GM23338 (cell line): Measurements from ENCODE around the gene NLGN1. TPM values are rescaled to one million over a fixed set of nuclear protein-coding genes. Genes with fewer than 3 reads are reported as not detected.

Source experiments
- ATAC-seq: fragments of 200-7000 bp; cut with Tn5 transposase; 3 replicates; pipeline ENCODE4 v1.9.1; 2020
- DNase-seq: peaks from one replicate; pipeline ENCODE4 v3.0.0-alpha.2; 2015; ENCODE audit warnings: low spot score
- H2AFZ ChIP-seq: fragments of 200-600 bp; sonication (generic); 2 replicates; pipeline ENCODE4 v1.8.0; 2016; ENCODE audit warnings: antibody characterized with exemption, mild to moderate bottlenecking, moderate library complexity
- H3F3A ChIP-seq: fragments of 200-600 bp; sonication (generic); replicated peaks from 2 replicates; pipeline ENCODE4 v1.8.0; 2017; ENCODE audit warnings: antibody characterized with exemption, mixed run types, low read depth
- H3K27ac ChIP-seq: fragments of 200-600 bp; sonication (generic); 2 replicates; pipeline ENCODE4 v1.6.1; 2016; ENCODE audit warnings: low read depth
- H3K27me3 ChIP-seq: fragments of 200-600 bp; sonication (generic); 2 replicates; pipeline ENCODE4 v1.8.0; 2016; ENCODE audit warnings: mild to moderate bottlenecking, mixed run types, moderate library complexity; ENCODE audit not compliant: insufficient read depth
- H3K36me3 ChIP-seq: fragments of 200-600 bp; sonication (generic); 2 replicates; pipeline ENCODE4 v1.8.0; 2016; ENCODE audit warnings: mild to moderate bottlenecking; ENCODE audit not compliant: insufficient read depth
- H3K4me1 ChIP-seq: fragments of 200-600 bp; sonication (generic); 2 replicates; pipeline ENCODE4 v1.8.0; 2016; ENCODE audit warnings: mild to moderate bottlenecking, moderate library complexity; ENCODE audit not compliant: insufficient read depth
- H3K4me2 ChIP-seq: fragments of 200-600 bp; sonication (generic); 2 replicates; pipeline ENCODE4 v1.7.1; 2017; ENCODE audit warnings: mixed run types
- H3K4me3 ChIP-seq: fragments of 200-600 bp; sonication (generic); 2 replicates; pipeline ENCODE4 v1.6.1; 2016; ENCODE audit warnings: mixed run types
- H3K79me2 ChIP-seq: fragments of 200-600 bp; sonication (generic); replicated peaks from 2 replicates; pipeline ENCODE4 v1.8.0; 2017; ENCODE audit warnings: mild to moderate bottlenecking; ENCODE audit not compliant: insufficient read depth
- H3K9me2 ChIP-seq: fragments of 200-600 bp; sonication (generic); 2 replicates; pipeline ENCODE4 v1.8.0; 2017; ENCODE audit not compliant: insufficient read depth
- H4K20me1 ChIP-seq: fragments of 200-600 bp; sonication (generic); replicated peaks from 2 replicates; pipeline ENCODE4 v1.8.0; 2017; ENCODE audit warnings: mild to moderate bottlenecking; ENCODE audit not compliant: insufficient read depth
- H3K27ac Mint-ChIP-seq: 2 replicates; pipeline ENCODE4 v1.8.0; 2020; ENCODE audit warnings: inconsistent platforms, mild to moderate bottlenecking, moderate library complexity, mixed read lengths
- H3K27me3 Mint-ChIP-seq: 3 replicates; pipeline ENCODE4 v1.8.0; 2022; ENCODE audit warnings: low read depth, mild to moderate bottlenecking, moderate library complexity, mixed read lengths, inconsistent platforms; ENCODE audit not compliant: insufficient read depth, poor library complexity
- H3K36me3 Mint-ChIP-seq: 3 replicates; pipeline ENCODE4 v1.8.0; 2021; ENCODE audit warnings: low read depth, mild to moderate bottlenecking, inconsistent platforms, moderate library complexity, mixed read lengths
- H3K4me1 Mint-ChIP-seq: 3 replicates; pipeline ENCODE4 v1.8.0; 2020; ENCODE audit warnings: mild to moderate bottlenecking, inconsistent platforms, mixed read lengths
- H3K4me3 Mint-ChIP-seq: 3 replicates; pipeline ENCODE4 v1.8.0; 2021; ENCODE audit warnings: moderate library complexity, mild to moderate bottlenecking, inconsistent platforms, mixed read lengths
- H3K9me3 Mint-ChIP-seq: 3 replicates; pipeline ENCODE4 v1.8.0; 2020; ENCODE audit warnings: moderate library complexity, mild to moderate bottlenecking, inconsistent platforms, mixed read lengths
- CREB1 ChIP-seq: fragments of 250-450 bp; sonication (Bioruptor Pico); IDR thresholded peaks from 2 replicates; pipeline ENCODE4 v1.5.0; 2020; ENCODE audit warnings: low read depth, mild to moderate bottlenecking, moderate library complexity
- EZH2 ChIP-seq: fragments of 200-600 bp; sonication (generic); IDR thresholded peaks from one replicate; pipeline ENCODE4 v1.8.0; 2017; ENCODE audit warnings: antibody characterized with exemption, mild to moderate bottlenecking, low read depth; ENCODE audit not compliant: unreplicated experiment
- EZH2phosphoT487 ChIP-seq: fragments of 200-600 bp; sonication (generic); IDR thresholded peaks from one replicate; pipeline ENCODE4 v1.8.1; 2018; ENCODE audit warnings: antibody characterized with exemption; ENCODE audit not compliant: unreplicated experiment
- JUNB ChIP-seq: IDR thresholded peaks from one replicate; pipeline ENCODE4 v1.6.1; 2016; ENCODE audit warnings: antibody characterized with exemption; ENCODE audit not compliant: unreplicated experiment
- NANOG ChIP-seq: IDR thresholded peaks from 2 replicates; pipeline ENCODE4 v1.6.1; 2016; ENCODE audit warnings: antibody characterized with exemption, borderline replicate concordance
- POLR2AphosphoS5 ChIP-seq: IDR thresholded peaks from 2 replicates; pipeline ENCODE4 v1.6.1; 2016; ENCODE audit warnings: antibody characterized with exemption, low read depth
- STAT1 ChIP-seq: IDR thresholded peaks from one replicate; pipeline ENCODE4 v1.6.1; 2016; ENCODE audit warnings: antibody characterized with exemption; ENCODE audit not compliant: unreplicated experiment
- ZNF462 ChIP-seq: fragments of 250-450 bp; sonication (Bioruptor Pico); IDR thresholded peaks from 2 replicates; pipeline ENCODE4 v1.5.0; 2020; ENCODE audit warnings: mild to moderate bottlenecking, moderate library complexity
- polyA plus RNA-seq: library from polyadenylated mRNA; unstranded; fragments of >200 nt; fragmentation: Nextera tagmentation; extraction: Ambion mirVana; gene quantifications from 2 replicates; pipeline ENCODE4 v1.2.1, GENCODE V29; 2016
- total RNA-seq: library from RNA; depleted of rRNA; stranded (reverse); fragments of >200 nt; shearing (Covaris generic); gene quantifications from 2 replicates; pipeline ENCODE4 v1.2.3, GENCODE V29; 2014
- TF ChIP-seq, protein P1 (sequence below): IDR thresholded peaks from one replicate; pipeline ENCODE4 v1.6.1; 2018; ENCODE audit warnings: antibody characterized with exemption; ENCODE audit not compliant: unreplicated experiment
- TF ChIP-seq, protein P2 (sequence below), 2 experiments: fragments of 200-600 bp in 1 of 2; sonication (generic) in 1 of 2; conservative IDR thresholded peaks; 2 replicates each; pipeline versions ENCODE4 v1.5.1 to v1.6.1; 2016 to 2017; ENCODE audit warnings: antibody characterized with exemption in 2 of 2, low read depth in 2 of 2, mild to moderate bottlenecking in 2 of 2, moderate library complexity in 1 of 2
- TF ChIP-seq, protein P3 (sequence below): IDR thresholded peaks from 2 replicates; pipeline ENCODE4 v1.6.1; 2016; ENCODE audit warnings: antibody characterized with exemption

Gene NLGN1
- total and polyA plus RNA-seq, 2 experiments from 2014 or later, result 6.5 to 18.6 TPM

DNA sequence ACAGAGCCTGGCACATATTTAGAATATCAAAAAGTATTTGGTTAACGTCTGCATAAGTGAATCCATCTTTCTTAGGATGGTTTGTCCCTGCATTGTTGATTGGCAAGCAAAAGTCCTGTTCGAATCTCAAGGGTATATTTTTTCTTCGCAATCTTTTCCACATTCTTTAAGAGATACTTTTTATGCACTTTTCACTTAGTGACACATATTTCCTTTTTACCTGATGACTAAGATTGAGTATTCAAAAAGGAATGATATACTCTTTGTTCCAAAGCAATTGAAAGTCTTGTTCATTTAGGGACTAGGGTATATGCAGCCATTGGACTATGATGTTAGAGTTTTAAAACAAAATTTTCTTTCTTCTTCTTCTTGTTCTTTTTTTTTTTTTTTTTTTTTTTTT, 349.9 kb downstream of the NLGN1 start (continued):
- TF ChIP-seq CREB1 (CRISPR knock-in tag) (no peak), NANOG (no peak), POLR2AphosphoS5 (no peak), EZH2 (no peak), JUNB (no peak)
- TF ChIP-seq, protein P1, sequence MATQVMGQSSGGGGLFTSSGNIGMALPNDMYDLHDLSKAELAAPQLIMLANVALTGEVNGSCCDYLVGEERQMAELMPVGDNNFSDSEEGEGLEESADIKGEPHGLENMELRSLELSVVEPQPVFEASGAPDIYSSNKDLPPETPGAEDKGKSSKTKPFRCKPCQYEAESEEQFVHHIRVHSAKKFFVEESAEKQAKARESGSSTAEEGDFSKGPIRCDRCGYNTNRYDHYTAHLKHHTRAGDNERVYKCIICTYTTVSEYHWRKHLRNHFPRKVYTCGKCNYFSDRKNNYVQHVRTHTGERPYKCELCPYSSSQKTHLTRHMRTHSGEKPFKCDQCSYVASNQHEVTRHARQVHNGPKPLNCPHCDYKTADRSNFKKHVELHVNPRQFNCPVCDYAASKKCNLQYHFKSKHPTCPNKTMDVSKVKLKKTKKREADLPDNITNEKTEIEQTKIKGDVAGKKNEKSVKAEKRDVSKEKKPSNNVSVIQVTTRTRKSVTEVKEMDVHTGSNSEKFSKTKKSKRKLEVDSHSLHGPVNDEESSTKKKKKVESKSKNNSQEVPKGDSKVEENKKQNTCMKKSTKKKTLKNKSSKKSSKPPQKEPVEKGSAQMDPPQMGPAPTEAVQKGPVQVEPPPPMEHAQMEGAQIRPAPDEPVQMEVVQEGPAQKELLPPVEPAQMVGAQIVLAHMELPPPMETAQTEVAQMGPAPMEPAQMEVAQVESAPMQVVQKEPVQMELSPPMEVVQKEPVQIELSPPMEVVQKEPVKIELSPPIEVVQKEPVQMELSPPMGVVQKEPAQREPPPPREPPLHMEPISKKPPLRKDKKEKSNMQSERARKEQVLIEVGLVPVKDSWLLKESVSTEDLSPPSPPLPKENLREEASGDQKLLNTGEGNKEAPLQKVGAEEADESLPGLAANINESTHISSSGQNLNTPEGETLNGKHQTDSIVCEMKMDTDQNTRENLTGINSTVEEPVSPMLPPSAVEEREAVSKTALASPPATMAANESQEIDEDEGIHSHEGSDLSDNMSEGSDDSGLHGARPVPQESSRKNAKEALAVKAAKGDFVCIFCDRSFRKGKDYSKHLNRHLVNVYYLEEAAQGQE, result no peak
- TF ChIP-seq, protein P2, sequence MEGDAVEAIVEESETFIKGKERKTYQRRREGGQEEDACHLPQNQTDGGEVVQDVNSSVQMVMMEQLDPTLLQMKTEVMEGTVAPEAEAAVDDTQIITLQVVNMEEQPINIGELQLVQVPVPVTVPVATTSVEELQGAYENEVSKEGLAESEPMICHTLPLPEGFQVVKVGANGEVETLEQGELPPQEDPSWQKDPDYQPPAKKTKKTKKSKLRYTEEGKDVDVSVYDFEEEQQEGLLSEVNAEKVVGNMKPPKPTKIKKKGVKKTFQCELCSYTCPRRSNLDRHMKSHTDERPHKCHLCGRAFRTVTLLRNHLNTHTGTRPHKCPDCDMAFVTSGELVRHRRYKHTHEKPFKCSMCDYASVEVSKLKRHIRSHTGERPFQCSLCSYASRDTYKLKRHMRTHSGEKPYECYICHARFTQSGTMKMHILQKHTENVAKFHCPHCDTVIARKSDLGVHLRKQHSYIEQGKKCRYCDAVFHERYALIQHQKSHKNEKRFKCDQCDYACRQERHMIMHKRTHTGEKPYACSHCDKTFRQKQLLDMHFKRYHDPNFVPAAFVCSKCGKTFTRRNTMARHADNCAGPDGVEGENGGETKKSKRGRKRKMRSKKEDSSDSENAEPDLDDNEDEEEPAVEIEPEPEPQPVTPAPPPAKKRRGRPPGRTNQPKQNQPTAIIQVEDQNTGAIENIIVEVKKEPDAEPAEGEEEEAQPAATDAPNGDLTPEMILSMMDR (conservative IDR thresholded peaks at IDR 0.05; ENCODE audit: low read depth in 2 of 2), result no peak

- no peaks in the 10 kb centered on the region for H3F3A ChIP-seq
- no peak overlapping the region for H3K27ac ChIP-seq
- H3K4me2 ChIP-seq, result no peak overlapping the region
- no peaks in the 10 kb centered on the region for H3K9me3 Mint-ChIP-seq
- no peak overlapping the region for H2AFZ ChIP-seq
- H3K79me2 ChIP-seq, result no peaks in the 10 kb centered on the region
- H4K20me1 ChIP-seq, result no peaks in the 10 kb centered on the region
- H3K27ac Mint-ChIP-seq, result no peak overlapping the region
- no peak overlapping the region for H3K4me3 Mint-ChIP-seq
- H3K9me2 ChIP-seq, result no peaks in the 10 kb centered on the region
- H3K27me3 ChIP-seq, result no peaks in the 10 kb centered on the region
- no peak overlapping the region for H3K4me3 ChIP-seq
- peaks cover 17% of the 10 kb centered on the region for H3K4me1 Mint-ChIP-seq
- no peaks in the 10 kb centered on the region for H3K36me3 Mint-ChIP-seq
- H3K36me3 ChIP-seq, result no peaks in the 10 kb centered on the region
- H3K4me1 ChIP-seq, result peaks cover 10% of the 10 kb centered on the region
- no peaks in the 10 kb centered on the region for H3K27me3 Mint-ChIP-seq
- no peak for DNase-seq
- no peak for ATAC-seq
- TF ChIP-seq JUNB (no peak), EZH2 (no peak), NANOG (no peak), ZNF462 (no peak), STAT1 (no peak), EZH2phosphoT487 (no peak), POLR2AphosphoS5 (no peak)
- TF ChIP-seq, protein P3, sequence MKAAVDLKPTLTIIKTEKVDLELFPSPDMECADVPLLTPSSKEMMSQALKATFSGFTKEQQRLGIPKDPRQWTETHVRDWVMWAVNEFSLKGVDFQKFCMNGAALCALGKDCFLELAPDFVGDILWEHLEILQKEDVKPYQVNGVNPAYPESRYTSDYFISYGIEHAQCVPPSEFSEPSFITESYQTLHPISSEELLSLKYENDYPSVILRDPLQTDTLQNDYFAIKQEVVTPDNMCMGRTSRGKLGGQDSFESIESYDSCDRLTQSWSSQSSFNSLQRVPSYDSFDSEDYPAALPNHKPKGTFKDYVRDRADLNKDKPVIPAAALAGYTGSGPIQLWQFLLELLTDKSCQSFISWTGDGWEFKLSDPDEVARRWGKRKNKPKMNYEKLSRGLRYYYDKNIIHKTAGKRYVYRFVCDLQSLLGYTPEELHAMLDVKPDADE, result no peak
Observed at GRCh38 chr3:173748105-173748504, 350.6 kb downstream of the NLGN1 start.
